ENCODE results near the gene TEKT2.
A peak's percentile ranks its signal among the peaks of the same experiment; 100 is the strongest.

The TEKT2 gene, protein sequence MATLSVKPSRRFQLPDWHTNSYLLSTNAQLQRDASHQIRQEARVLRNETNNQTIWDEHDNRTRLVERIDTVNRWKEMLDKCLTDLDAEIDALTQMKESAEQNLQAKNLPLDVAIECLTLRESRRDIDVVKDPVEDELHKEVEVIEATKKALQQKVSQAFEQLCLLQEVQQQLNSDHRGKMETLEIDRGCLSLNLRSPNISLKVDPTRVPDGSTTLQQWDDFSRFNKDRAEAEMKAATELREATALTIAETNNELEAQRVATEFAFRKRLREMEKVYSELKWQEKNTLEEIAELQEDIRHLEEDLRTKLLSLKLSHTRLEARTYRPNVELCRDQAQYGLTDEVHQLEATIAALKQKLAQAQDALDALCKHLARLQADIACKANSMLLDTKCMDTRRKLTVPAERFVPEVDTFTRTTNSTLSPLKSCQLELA

DNA sequence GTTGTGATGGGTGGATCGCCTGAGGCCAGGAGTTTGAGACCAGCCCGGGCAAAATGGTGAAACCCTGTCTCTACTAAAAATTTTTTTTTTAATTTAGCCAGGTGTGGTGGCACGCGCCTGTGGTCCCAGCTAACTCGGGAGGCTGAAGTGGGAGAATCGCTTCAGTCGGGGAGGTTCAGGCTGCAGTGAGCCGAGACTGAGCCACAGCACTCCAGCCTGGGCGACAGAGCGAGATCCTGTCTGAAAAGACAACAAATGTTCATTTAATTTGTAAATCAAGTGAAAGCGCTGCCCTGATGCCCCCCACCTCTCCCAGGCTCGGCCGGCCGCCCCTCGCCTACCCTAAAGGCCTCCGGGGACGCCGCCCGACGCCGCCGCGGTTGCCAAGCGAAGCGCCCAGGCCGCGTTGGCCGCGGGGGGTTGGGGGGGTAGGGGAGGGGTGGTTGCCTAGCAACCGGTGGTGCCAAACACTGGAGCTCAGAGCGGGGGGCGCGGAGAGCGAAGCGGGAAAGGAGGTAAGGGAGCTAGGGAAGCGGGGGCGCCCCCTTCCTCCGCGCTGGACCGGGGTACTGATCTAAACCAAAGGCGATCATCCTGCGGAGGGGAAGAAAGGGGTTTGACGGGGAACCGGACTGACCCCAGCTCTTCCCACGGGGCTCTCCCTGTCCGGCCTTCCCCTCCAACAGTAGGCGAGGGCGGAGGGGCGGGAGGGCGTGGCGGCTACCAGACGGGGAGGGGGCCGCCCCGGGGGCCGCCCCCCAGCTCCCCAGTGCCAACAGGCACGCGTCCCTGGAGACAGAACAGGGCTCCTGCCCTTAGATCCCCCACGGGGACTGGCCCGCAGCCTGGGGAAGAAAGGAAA, at the start of gene TEKT2:
TEKT2 (plus strand) TSS at position 460 of the 862 bp plus-strand sequence. CDS start 828 bp downstream, outside the sequence.
- FAIRE-seq (no peak), DNase-seq (ENCODE audit: low spot score) (no peak)

- FAIRE-seq (peak; percentile 39), DNase-seq (ENCODE audit: low spot score) (peak; percentile 76)
These were observed 49.2 kb upstream of the TEKT2 start for GRCh38 chr1:36034692-36035091.

DNA sequence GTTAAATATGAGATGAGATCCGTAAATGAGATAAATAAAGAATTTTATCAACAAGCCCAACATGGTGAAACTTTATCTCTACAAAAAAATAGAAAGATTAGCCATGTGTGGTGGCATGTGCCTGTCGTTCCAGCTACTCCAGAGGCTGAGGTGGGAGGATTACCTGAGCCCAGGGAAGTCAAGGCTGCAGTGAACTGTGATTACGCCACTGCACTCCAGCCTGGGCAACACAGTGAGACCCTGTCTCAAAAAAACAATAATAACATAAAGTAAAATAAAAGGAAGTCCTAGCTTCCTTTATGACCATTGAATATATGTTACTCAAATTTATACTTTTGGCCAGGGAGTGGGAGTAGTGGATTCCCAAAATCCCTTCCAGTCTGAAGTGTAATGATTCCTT, 48.7 kb upstream of the TEKT2 start:
- no peak for FAIRE-seq
- no peak for DNase-seq (ENCODE audit: low spot score)

- no peak for FAIRE-seq
- DNase-seq (ENCODE audit: low spot score) = no peak
These were observed 43.7 kb upstream of the TEKT2 start for GRCh38 chr1:36040238-36040637.

DNA sequence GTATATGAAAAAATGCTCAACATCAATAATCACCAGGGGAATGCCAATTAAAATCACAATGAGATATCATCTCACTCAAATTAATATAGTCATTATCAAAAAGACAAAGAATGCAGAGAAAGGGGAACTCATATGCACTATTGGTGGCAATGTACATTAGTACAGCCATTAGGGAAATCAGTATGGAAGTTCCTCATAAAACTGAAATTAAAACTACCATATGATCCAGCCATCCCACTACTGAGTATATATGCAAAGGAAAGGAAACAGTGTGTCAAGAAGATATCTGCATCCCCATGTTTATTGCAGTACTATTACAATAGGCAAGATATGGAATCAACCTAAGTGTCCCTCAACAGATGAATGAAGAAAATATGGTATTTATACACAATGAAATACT, 32.1 kb upstream of the TEKT2 start:
- DNase-seq (ENCODE audit: low spot score) (no peak), FAIRE-seq (no peak)

DNA sequence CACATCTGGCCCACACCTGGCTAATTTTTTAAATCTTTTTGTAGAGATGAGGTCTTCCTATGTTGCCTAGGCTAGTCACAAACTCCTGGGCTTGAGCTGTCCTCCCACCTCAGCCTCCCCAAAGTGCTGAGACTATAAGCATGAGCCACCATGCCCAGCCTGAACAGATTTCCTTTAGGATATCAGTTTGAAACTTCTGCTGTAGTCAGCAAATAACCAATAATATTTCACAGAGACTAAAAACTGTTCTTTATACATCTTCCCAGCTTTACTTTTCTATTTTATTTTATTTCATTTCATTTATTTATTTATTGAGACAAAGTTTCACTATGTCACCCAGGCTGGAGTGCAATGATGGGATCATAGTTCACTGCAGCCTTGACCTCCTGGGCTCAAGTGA, 29.9 kb upstream of the TEKT2 start:
- no peak for DNase-seq (ENCODE audit: low spot score)
- FAIRE-seq = no peak

DNA sequence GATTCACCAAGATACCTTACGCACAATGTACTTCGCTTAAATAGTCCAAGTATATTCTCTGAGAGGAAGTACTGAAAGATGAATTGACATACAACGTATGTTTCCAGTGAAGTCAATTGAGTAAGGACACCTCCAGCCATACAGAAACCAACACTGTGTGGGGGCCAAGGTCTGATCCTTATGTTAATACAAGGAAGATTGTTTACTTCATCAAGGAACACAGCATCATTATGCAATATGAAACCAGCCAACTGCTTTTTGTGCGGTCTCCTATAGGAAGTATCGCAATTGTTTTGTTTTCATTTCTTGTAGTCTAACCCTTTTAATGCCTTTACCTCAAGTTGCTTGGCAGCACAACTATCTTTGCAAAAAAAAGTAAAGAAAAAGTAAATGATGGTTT, 28.2 kb upstream of the TEKT2 start:
- no peak for FAIRE-seq
- no peak for DNase-seq (ENCODE audit: low spot score)

- FAIRE-seq (no peak), DNase-seq (ENCODE audit: low spot score) (no peak)
These were observed 21.6 kb upstream of the TEKT2 start for GRCh38 chr1:36062315-36062714.

DNA sequence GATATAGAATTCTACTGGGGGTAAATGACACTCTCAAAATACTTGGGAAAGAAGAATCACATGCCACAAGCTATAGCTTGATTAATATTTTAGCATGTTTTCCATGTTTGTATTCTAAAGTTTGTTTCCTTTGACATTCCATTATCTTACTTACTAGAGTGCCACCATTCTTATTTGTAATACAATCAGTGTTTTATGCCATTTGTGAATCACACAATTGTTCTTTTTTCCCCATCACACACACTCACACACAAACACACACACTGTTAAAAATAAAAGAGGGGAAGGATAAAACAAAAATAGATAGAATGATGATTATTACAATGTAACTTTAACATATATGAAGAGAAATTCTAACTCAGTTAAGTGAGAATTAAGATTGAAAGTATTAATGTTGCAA, 16.0 kb upstream of the TEKT2 start:
- no peak for FAIRE-seq
- no peak for DNase-seq (ENCODE audit: low spot score)

DNA sequence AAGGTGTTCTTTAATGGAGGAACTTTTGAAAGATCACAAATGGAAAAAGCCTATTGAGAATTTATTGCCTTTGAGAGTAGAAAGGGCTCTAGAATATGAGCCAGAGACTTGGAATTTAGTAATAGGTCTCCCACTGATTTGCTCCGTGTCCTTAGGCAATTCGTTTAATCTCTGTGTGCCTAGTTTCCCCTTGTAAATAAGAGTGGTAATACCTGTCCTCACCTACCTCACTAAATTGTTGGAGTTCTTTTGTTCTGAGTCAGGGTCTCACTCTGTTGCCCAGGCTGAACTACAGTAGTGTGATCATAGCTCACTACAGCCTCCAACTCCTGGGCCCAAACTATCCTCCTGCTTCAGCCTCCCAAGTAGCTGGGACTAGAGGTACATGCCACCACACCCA, 15.0 kb upstream of the TEKT2 start:
- FAIRE-seq = no peak
- no peak for DNase-seq (ENCODE audit: low spot score)

DNA sequence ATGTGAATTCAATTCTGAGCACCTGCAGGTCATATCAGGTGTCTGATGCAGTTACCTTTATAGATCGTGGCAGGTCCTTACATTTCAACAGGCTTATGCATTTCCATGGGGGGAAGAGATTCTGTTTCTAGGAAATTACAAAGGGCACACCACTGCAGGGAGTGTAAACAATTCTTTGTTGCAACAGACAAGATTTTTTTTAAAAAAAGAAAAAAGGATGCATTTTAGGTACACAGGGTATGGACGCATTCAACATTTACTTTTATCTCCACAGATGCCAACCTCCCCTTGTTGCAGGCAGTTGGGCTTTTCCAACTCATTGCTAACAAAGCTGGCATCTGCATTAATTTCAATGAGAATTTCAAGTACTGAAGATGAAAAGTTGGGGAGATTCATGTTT, 13.5 kb upstream of the TEKT2 start:
- FAIRE-seq = no peak
- no peak for DNase-seq (ENCODE audit: low spot score)

DNA sequence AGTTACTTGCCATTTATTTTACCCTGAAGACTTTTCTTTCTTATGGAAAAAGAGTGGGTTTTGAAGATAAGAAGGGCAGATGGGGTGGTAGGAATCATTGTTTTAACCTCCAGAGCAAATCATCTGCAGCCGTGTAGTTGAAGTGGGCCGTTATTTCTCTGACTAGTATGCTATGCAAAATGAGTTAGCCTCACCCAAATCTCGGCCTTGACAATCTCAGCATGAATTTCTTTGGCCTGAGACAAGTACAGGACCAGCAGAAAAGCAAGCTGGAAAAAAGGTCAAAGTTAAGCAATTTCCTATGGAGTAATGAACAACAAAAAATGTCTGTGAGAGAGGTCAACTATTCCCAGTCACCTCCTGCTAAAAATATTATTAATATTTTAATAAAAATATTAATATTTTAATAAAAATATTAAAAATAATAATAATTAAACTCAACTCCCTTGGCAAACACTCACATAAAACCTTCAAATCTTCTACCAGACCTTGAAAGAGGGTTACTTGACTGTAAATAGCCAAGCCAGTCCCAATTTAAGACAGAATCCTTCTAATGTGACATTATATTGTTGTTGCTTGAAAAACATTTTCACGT, 6.8 kb upstream of the TEKT2 start:
- FAIRE-seq (no peak), DNase-seq (ENCODE audit: low spot score) (no peak)

DNA sequence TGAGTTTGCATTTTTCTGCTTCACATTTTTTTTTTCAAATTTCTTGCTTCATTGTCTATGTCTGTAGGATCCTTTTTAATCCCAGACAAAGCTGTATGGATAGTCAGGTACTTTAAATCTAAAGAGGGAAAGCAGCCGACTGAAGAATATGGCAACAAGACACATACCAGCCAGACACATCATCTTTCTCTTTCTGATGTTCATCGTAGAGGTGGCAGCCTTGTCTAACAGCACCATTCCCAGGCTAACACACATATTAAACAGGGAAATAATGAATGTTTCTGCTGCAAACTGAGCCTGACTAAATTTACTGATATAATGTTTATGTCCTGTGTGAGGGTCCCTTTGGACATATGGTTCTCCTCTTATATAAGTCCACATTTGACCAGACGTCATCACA, 3.7 kb upstream of the TEKT2 start:
- FAIRE-seq = no peak
- DNase-seq (ENCODE audit: low spot score) = no peak

DNA sequence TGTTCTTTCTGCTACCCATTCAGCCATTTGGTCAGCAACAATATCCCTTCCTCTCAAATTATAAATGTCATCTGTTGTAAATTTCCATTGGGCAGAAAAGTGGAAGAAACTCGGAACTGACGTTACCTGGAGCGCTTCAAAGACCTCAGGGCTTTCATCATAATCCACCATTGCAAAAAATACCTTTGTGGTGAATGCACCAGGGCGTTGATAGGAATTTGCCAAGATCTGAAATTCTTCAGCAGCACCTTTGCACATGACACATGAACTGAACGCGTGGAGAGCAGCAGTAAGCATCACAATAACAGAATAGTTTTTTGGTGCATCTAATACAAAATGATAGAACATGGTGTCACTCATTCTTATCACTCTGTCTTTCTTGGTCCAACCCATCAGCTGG, 3.1 kb upstream of the TEKT2 start:
- DNase-seq (ENCODE audit: low spot score) (no peak), FAIRE-seq (no peak)

DNA sequence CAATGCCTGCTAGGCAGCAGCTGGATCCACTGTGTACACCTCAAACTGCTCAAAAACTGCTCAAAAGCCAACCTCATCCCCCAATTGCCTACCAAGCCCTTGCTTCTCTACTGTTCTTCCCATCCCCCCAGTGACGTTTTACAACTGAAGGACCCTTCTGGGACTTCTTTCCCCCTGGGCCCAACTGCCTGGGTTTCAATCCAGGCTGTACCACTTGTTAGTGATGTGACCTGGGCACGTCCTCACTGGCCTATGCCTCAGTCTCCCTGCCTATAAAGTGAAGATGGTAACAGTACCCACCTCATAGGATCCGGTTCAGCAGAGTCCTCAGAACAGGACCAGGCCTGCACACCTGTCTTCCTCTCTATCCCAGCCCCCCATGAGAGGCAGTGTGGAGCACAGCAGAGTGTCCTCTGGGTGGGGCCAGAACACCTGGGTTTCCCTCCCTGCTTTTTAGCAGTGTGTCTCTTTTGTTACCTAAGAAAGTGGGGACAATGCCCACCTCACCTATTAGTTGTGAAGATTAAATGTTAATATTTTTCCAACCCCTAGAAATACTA, 1.9 kb upstream of the TEKT2 start:
- no peak for FAIRE-seq
- DNase-seq (ENCODE audit: low spot score) = no peak

GRCh38 chr1:36083219-36083618, 675 bp upstream of the TEKT2 start:
- no peak for FAIRE-seq
- no peak for DNase-seq (ENCODE audit: low spot score)

- FAIRE-seq (no peak), DNase-seq (ENCODE audit: low spot score) (no peak)
These were observed 712 bp downstream of the TEKT2 start for GRCh38 chr1:36084497-36085115.

DNA sequence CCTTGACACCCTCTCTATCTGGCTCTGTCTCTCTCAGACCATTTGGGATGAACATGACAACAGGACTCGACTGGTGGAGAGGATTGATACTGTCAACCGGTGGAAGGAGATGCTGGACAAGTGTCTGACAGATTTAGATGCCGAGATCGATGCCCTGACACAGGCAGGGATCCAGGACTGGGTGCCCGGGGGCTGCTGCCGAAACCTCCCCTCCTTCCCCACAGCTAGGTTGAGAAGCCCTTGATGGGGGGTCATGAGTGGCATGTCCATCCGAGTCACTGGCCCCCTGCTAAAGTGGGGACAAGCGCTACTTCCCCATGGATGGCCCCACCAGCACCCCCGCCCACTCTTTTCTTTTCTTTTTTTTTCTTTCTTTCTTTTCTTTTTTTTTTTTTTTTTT, 1.2 kb downstream of the TEKT2 start:
- no peak for FAIRE-seq
- DNase-seq (ENCODE audit: low spot score) = no peak

- FAIRE-seq = no peak
- no peak for DNase-seq (ENCODE audit: low spot score)
These were observed 2.0 kb downstream of the TEKT2 start for GRCh38 chr1:36085686-36086526.

- DNase-seq (ENCODE audit: low spot score) (no peak), FAIRE-seq (no peak)
These were observed 2.8 kb downstream of the TEKT2 start for GRCh38 chr1:36086529-36087232.

All from RCC 7860 (cell line).